ENCODE measurements around the gene PRKCA.

Gene PRKCA

GRCh38 chr17:66630828-66631472 is 328.5 kb downstream of the PRKCA start:
- Histone ChIP-seq H3K4me3 (ENCODE audit: low read length) (no peak overlapping the region), H3K9me3 (ENCODE audit: control insufficient read depth, insufficient read depth, low read length) (no peaks in the 10 kb centered on the region), H3K4me2 (ENCODE audit: low read length) (no peak overlapping the region), H3F3A (ENCODE audit: control insufficient read depth, insufficient read depth) (no peaks in the 10 kb centered on the region), H3K79me2 (ENCODE audit: control insufficient read depth, low read length) (no peaks in the 10 kb centered on the region), H4K20me1 (ENCODE audit: control insufficient read depth, insufficient read depth, low read depth, low read length) (no peaks in the 10 kb centered on the region), H3K27ac (ENCODE audit: low read depth, low read length) (no peak overlapping the region), H3K36me3 (ENCODE audit: control insufficient read depth, low read length) (no peaks in the 10 kb centered on the region), H3K9me2 (replicated peaks; ENCODE audit: control insufficient read depth, low read length) (no peaks in the 10 kb centered on the region), H3K27me3 (ENCODE audit: control insufficient read depth, low read length) (no peaks in the 10 kb centered on the region), H3K4me1 (ENCODE audit: control insufficient read depth, low read length) (no peaks in the 10 kb centered on the region)
- TF ChIP-seq CTCF (IDR thresholded peaks at IDR 0.05; ENCODE audit: low read depth, low read length, poor library complexity, severe bottlenecking) = no peak
- TF ChIP-seq EZH2phosphoT487 (IDR thresholded peaks at IDR 0.05; ENCODE audit: borderline replicate concordance, low read length) = no peak

GRCh38 chr17:66632731-66633130 is 330.3 kb downstream of the PRKCA start:
- Histone ChIP-seq H3K27me3 (ENCODE audit: control insufficient read depth, low read length) (no peaks in the 10 kb centered on the region), H3K4me2 (ENCODE audit: low read length) (no peak overlapping the region), H3K9me2 (replicated peaks; ENCODE audit: control insufficient read depth, low read length) (no peaks in the 10 kb centered on the region), H3K79me2 (ENCODE audit: control insufficient read depth, low read length) (no peaks in the 10 kb centered on the region), H3K4me1 (ENCODE audit: control insufficient read depth, low read length) (no peaks in the 10 kb centered on the region), H3K4me3 (ENCODE audit: low read length) (no peak overlapping the region), H3K36me3 (ENCODE audit: control insufficient read depth, low read length) (no peaks in the 10 kb centered on the region), H3F3A (ENCODE audit: control insufficient read depth, insufficient read depth) (no peaks in the 10 kb centered on the region), H3K9me3 (ENCODE audit: control insufficient read depth, insufficient read depth, low read length) (no peaks in the 10 kb centered on the region), H4K20me1 (ENCODE audit: control insufficient read depth, insufficient read depth, low read depth, low read length) (no peaks in the 10 kb centered on the region), H3K27ac (ENCODE audit: low read depth, low read length) (no peak overlapping the region)
- TF ChIP-seq EZH2phosphoT487 (IDR thresholded peaks at IDR 0.05; ENCODE audit: borderline replicate concordance, low read length) (no peak), CTCF (IDR thresholded peaks at IDR 0.05; ENCODE audit: low read depth, low read length, poor library complexity, severe bottlenecking) (no peak)

GRCh38 chr17:66633317-66633965 is 331.0 kb downstream of the PRKCA start:
- TF ChIP-seq EZH2phosphoT487 (IDR thresholded peaks at IDR 0.05; ENCODE audit: borderline replicate concordance, low read length) (no peak), CTCF (IDR thresholded peaks at IDR 0.05; ENCODE audit: low read depth, low read length, poor library complexity, severe bottlenecking) (no peak)

More at GRCh38 chr17:66633317-66633965, 331.0 kb downstream of the PRKCA start:
- no peaks in the 10 kb centered on the region for H3K9me2 ChIP-seq (replicated peaks; ENCODE audit: control insufficient read depth, low read length)
- no peak overlapping the region for H3K4me2 ChIP-seq (ENCODE audit: low read length)
- no peaks in the 10 kb centered on the region for H3K79me2 ChIP-seq (ENCODE audit: control insufficient read depth, low read length)
- H3F3A ChIP-seq (ENCODE audit: control insufficient read depth, insufficient read depth) = no peaks in the 10 kb centered on the region
- no peaks in the 10 kb centered on the region for H3K27me3 ChIP-seq (ENCODE audit: control insufficient read depth, low read length)
- no peaks in the 10 kb centered on the region for H4K20me1 ChIP-seq (ENCODE audit: control insufficient read depth, insufficient read depth, low read depth, low read length)
- H3K4me3 ChIP-seq (ENCODE audit: low read length) = no peak overlapping the region
- H3K36me3 ChIP-seq (ENCODE audit: control insufficient read depth, low read length) = no peaks in the 10 kb centered on the region
- no peaks in the 10 kb centered on the region for H3K9me3 ChIP-seq (ENCODE audit: control insufficient read depth, insufficient read depth, low read length)
- no peak overlapping the region for H3K27ac ChIP-seq (ENCODE audit: low read depth, low read length)
- H3K4me1 ChIP-seq (ENCODE audit: control insufficient read depth, low read length) = no peaks in the 10 kb centered on the region

Data from DOHH2 (cell line).